PFSK-1 (cell line): Measurements from ENCODE around the gene KCNAB3.

Experiments
- FOXP2 ChIP-seq: optimal IDR thresholded peaks from 2 replicates; pipeline ENCODE3; 2011; ENCODE audit warnings: borderline replicate concordance, control low read depth, inconsistent platforms; ENCODE audit not compliant: insufficient read depth; ENCODE audit errors: extremely low read length, extremely low read depth
- POLR2AphosphoS5 ChIP-seq: IDR thresholded peaks from 2 replicates; pipeline ENCODE4 v1.6.1; 2012; ENCODE audit warnings: low read depth, mild to moderate bottlenecking, control low read depth, low read length, moderate library complexity
- SIN3A ChIP-seq: IDR thresholded peaks from 2 replicates; pipeline ENCODE4 v1.6.1; 2012; ENCODE audit warnings: mild to moderate bottlenecking, low read length, moderate library complexity, borderline replicate concordance; ENCODE audit not compliant: insufficient read depth
- TAF1 ChIP-seq: IDR thresholded peaks from 2 replicates; pipeline ENCODE4 v1.6.1; 2012; ENCODE audit warnings: low read length, control low read depth, borderline replicate concordance; ENCODE audit not compliant: insufficient read depth
- TF ChIP-seq, protein P1 (sequence below), 2 experiments: IDR thresholded peaks; 2 replicates each; pipeline versions ENCODE4 v1.6.1 to v1.8.0; 2011 to 2012; ENCODE audit warnings: low read depth in 2 of 2, low read length in 2 of 2, control low read depth in 1 of 2, inconsistent platforms in 1 of 2, mild to moderate bottlenecking in 1 of 2, moderate library complexity in 1 of 2; ENCODE audit not compliant: insufficient read depth in 1 of 2

KCNAB3 gene

DNA sequence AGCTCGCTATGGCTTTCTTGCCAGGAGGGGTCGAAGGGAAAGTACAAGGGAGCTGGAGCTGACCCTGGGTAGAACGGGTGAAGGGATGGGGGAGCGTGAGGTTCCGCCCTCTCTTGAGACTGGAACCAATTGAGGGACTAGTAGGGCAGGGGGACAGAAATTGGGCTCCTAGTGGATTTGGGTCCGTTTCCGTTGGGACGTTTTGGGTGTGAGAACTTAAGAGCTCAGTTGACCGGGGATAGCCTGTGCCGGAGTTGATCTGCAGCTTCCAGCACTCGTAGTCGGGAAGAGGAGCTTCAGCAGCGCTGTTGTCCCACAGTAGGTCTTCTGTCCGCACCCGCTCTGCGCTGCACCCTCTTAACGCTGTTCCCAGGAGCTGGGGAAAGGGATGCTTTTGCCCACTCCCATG lies 2.8 kb upstream of the KCNAB3 start:
- TF ChIP-seq TAF1 (no peak), FOXP2 (no peak), POLR2AphosphoS5 (no peak), SIN3A (peak; percentile 5; the same call in 1 of the 2 replicates)
- TF ChIP-seq, protein P1, sequence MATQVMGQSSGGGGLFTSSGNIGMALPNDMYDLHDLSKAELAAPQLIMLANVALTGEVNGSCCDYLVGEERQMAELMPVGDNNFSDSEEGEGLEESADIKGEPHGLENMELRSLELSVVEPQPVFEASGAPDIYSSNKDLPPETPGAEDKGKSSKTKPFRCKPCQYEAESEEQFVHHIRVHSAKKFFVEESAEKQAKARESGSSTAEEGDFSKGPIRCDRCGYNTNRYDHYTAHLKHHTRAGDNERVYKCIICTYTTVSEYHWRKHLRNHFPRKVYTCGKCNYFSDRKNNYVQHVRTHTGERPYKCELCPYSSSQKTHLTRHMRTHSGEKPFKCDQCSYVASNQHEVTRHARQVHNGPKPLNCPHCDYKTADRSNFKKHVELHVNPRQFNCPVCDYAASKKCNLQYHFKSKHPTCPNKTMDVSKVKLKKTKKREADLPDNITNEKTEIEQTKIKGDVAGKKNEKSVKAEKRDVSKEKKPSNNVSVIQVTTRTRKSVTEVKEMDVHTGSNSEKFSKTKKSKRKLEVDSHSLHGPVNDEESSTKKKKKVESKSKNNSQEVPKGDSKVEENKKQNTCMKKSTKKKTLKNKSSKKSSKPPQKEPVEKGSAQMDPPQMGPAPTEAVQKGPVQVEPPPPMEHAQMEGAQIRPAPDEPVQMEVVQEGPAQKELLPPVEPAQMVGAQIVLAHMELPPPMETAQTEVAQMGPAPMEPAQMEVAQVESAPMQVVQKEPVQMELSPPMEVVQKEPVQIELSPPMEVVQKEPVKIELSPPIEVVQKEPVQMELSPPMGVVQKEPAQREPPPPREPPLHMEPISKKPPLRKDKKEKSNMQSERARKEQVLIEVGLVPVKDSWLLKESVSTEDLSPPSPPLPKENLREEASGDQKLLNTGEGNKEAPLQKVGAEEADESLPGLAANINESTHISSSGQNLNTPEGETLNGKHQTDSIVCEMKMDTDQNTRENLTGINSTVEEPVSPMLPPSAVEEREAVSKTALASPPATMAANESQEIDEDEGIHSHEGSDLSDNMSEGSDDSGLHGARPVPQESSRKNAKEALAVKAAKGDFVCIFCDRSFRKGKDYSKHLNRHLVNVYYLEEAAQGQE (IDR thresholded peaks at IDR 0.05; ENCODE audit: insufficient read depth in 1 of 2, low read depth in 2 of 2, low read length in 2 of 2): no peak

DNA sequence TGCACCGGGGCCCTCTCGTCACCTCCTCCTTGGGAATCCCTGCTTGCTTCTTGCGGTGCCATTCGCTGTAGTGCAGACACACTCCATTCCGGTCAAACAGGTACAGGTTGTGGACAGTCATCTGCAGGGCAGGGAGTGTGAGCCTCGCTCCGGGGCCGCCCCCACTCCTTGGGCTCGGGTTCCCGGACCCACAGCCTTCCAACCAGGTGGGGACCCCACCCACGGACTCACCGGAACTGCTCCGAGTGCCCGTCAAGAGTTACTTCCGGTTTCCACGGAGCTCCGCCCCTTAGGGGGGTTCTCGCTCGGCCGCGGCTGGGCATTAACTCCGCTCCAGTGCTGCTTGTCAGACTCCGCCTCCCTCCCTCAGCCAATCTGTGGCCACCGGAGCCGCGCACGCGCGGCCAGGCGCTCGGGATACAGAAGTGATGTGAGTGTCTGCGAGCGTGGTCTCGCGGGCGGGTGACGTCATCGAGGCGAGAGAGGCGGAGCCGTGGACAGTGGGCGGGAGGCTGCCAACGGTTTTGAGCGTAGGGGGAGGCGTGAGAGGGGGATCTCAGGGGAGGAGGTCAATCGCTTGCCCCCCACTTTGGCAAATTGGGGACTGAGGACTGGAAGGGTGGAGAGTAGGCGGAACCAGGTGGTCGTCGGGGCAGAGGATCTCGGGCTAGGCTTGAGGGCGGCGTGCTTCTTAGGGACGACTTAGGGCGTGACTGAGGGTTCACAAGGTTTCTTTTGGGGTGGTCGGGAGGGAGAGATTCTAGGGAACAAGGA lies 2.2 kb upstream of the KCNAB3 start, which contains the start of the genes CNTROB and TRAPPC1:
Gene CNTROB (plus strand): TSS at position 498 of the 774 bp plus-strand sequence. CDS start 874 bp downstream, outside the sequence.
Gene TRAPPC1 (minus strand): TSS at position 238 of the 774 bp plus-strand sequence. CDS start 117 bp downstream, at position 121.
- TF ChIP-seq TAF1: no peak
- TF ChIP-seq POLR2AphosphoS5: peak; percentile 70
- TF ChIP-seq, protein P1 (IDR thresholded peaks at IDR 0.05; ENCODE audit: insufficient read depth in 1 of 2, low read depth in 2 of 2, low read length in 2 of 2): 0 out of 4 replicates have a peak, but pooled peaks of 1 of the 2 experiments have one; percentile 19
- TF ChIP-seq SIN3A: peak; percentile 30; the same call in 1 of the 2 replicates
- TF ChIP-seq FOXP2: peak; percentile 40

DNA sequence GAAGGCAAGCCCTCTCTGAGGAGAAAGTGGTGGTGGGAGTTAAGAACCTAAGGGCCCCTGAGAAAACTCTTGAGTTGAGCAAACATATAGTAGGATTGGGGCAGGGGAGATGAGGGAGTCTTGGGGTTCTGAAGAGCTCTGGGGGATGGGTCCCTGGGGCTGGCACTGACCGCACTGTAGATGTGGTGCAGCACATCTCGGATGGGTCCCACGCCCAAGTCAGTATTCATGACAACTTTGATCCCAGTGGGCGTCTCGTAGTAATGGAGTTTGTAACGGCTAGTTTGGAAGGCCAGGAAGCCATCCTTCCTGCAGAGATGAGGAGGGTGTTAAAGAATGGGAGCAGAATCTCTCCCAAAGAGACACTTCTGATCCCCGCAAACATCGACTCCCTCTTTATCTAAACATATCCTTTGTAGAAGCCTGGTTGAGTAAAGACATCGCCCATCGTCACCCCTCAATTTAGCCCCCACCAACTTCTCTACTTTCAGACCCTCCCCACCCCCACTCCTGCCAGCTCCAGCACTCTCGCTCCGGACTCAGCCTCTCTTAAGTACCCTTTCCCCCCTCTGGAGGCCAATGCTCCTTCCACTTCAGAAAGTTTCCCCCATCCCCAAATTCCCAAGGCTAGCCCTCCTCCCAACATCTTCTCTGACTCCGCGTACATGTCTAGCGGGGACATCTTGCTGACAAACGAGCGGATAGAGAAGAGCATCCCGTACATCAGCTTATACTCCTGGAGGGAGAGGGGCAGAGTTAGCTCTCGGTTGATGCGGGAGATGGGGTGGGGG lies 1.4 kb upstream of the KCNAB3 start:
- TF ChIP-seq TAF1 (no peak), POLR2AphosphoS5 (no peak), FOXP2 (no peak), SIN3A (no peak)
- TF ChIP-seq, protein P1 (IDR thresholded peaks at IDR 0.05; ENCODE audit: insufficient read depth in 1 of 2, low read depth in 2 of 2, low read length in 2 of 2): no peak

DNA sequence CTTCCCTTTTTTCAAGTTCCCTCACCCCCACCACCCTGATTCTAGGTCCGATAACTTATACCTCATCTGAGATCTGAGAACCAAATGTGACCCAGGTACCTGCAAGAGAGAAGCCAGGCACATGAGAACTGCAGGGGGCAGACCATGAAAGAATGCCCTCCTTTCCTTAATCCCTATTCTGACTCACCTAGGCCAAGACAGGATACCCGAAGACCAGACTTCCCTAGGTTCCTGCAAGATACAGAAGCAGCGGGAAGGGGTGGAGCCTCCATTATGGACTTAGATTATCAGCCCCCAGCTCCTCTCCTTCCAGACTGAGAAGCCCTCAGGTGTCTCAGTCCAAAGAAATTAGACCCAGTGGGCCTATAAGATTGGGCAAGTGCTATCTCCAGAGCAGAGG lies 2.1 kb downstream of the KCNAB3 start:
- TF ChIP-seq, protein P1 (IDR thresholded peaks at IDR 0.05; ENCODE audit: insufficient read depth in 1 of 2, low read depth in 2 of 2, low read length in 2 of 2): no peak
- TF ChIP-seq FOXP2 (no peak), POLR2AphosphoS5 (no peak), TAF1 (no peak), SIN3A (no peak)
